Measurements from ENCODE around the gene KCNJ11.

- no peak for TF ChIP-seq CTCF (IDR thresholded peaks at IDR 0.05)
- no peak for TF ChIP-seq EP300 (IDR thresholded peaks at IDR 0.05)
Measured at GRCh38 chr11:17418444-17419081, 30.1 kb upstream of the KCNJ11 start.

Measured in ovary (tissue), 3 donors.